Measurements from ENCODE around the gene PCDH12.

- TF ChIP-seq CTCF (conservative IDR thresholded peaks at IDR 0.05 in 1 of 2, IDR thresholded peaks at IDR 0.05 in 1 of 2; ENCODE audit: extremely low read depth in 1 of 2, insufficient read depth in 1 of 2, low read depth in 1 of 2, low read length in 2 of 2) (peak; percentile 60 to 67), EZH2 (IDR thresholded peaks at IDR 0.05; ENCODE audit: borderline replicate concordance, low read length) (no peak)
These were observed 34.5 kb upstream of the PCDH12 start for GRCh38 chr5:141992349-141992963.
